Subcutaneous adipose tissue (tissue), 4 donors: ENCODE results near the gene BANF1. TPM values are rescaled to one million over a fixed set of nuclear protein-coding genes. Genes with fewer than 3 reads are reported as not detected.

Experiments used
- CTCF ChIP-seq: fragments of 450-650 bp; IDR thresholded peaks from one replicate; pipeline ENCODE4 v1.5.1; 2016; ENCODE audit warnings: low read depth, mild to moderate bottlenecking, control low read depth, antibody characterized with exemption, moderate library complexity
- total RNA-seq, 4 donors: library from RNA; depleted of rRNA; stranded (reverse); fragments of >200 nt; gene quantifications; one replicate each; pipeline ENCODE4 v1.1.0, GENCODE V29; 2016

Gene BANF1, protein sequence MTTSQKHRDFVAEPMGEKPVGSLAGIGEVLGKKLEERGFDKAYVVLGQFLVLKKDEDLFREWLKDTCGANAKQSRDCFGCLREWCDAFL
- total RNA-seq, result 10 to 100 TPM; 14.9 to 67.8 (median 16.7) TPM

DNA sequence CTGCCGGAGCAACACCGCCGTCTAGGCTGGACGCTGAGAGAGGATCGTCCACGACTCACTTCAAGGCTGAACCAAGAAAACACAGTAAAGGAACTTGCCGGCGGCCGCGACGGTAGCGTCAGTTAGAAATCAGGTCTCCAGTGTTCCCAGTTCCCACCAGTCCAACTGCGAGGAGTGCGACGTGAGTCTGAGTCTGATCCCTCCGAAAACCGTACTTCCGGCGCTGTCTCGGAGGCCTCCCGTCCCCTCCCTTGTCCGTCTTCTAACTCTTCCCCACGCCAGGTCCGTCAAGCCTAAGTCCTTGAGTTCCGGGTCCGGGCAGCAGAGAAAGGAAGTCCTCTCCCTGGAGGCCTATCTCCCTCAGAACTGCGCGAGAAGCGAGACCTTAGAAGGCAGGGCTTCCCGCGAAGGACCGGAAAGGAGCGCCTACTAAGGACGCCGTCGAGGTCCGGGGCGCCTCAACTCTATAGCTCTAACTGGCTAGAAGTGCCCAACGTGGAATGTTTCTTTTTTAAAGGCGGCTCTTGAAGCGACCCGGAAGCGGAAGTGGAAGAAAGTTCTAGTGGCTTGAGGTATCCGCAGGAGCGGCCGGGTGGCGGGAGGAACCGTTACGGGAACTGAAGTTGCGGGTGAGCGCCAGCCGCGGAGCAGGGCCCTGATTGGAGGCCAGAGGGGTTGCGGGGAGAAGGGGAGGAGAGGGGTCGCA lies at the start of gene BANF1, which contains the start of gene EIF1AD:
BANF1 (plus strand) TSS at position 562 of the 706 bp plus-strand sequence. CDS start 748 bp downstream, outside the sequence.
EIF1AD (minus strand) TSS at position 216 of the 706 bp plus-strand sequence. CDS start 1,768 bp downstream, outside the sequence.
- TF ChIP-seq CTCF, result no peak

GRCh38 chr11:65953471-65953870 lies 48.8 kb upstream of the BANF1 start:
- TF ChIP-seq CTCF, result no peak

DNA sequence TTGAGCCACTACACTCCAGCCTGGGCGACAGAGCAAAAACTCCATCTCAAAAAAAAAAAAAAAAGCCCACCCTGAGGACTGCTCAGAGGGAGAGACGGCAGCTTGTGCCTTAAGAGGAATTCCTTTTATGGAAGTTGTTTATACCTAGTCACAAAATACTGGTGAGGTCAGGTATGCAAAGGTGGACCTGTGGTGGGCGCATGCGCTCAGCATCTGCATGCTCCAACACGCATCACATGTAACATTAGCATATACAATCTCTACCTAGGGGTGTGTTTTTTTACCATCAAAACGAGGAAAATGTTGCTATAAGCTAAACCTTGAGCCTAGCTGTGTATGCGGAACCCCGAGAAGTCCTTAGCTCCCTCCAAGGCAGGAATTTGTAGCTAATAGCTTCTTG lies 47.5 kb upstream of the BANF1 start:
- TF ChIP-seq CTCF, result no peak

DNA sequence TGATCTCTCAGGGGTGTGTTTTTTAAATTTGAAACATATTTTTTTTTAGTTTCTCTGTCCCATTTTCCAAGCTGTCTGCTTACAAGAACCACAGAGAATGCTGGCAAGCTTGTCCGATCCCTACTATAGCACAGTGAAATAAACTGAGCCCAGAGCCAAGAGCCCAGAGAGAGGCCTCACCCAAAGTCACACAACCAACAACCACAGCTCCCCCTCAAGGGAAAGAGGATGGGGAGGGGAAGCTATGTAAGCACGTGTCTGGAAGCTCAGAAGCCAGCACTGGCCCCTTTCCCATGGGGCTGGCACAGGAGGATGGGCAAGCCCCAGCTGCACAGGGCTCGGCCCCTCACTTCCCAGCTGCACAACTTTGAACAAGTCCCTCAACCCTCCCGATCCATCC lies 44.0 kb upstream of the BANF1 start:
- no peak for TF ChIP-seq CTCF

DNA sequence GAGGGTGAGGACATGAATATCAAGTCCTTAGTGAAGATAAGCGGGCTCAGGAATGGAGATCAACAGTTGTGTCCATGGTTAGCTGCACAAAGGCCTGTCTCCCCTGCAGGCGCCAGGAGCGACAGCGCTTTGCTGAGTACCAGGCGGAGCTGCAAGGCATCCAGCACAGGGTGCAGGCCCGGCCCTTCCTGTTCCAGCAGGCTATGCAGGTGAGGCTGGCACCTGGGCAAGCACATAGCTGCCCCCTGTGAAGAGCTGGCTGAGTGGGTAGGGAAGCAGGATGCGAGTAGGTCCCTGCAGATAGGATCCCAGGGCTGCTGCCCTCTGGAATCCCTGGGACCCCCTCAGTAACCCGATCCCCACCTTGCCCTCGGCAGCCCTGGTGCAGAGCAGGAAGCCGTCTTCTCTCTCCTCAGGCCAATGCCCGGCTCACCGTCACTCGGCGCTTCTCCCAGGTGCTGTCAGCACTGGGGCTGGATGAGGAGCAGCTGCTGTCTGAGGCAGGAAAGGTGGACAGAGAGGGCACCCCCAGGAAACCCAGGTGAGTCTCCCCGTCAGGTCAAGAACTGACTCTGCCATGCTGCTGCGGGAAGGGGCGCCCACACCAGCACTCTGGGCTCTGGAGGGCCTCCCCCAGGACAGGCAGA lies 43.4 kb upstream of the BANF1 start:
- TF ChIP-seq CTCF, result no peak

GRCh38 chr11:65960824-65961266 lies 41.5 kb upstream of the BANF1 start:
- TF ChIP-seq CTCF, result no peak
